Measurements from ENCODE around the gene PLXNC1.

Gene PLXNC1

DNA sequence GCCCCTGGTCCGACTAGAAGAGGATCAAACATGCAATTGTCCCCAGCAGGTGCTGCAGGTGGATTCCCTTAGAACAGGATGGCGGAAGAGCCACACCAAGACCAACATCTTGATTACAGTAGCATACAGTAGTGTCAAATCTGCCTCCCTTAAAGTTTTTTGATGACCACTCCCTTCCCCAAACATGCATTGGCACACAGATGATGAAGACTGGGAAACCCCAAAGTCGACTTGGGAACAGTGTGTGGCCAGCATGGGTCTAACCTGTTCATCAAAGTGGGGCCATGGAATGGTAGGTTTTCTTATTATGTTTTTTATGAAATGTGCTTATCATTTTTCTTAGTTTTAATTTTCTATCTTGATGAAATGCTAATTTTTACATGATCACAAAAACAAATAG lies 8.8 kb downstream of the PLXNC1 start:
- DNase-seq (ENCODE audit: low read depth), result no peak
- H3K4me3 ChIP-seq (ENCODE audit: low read length), result no peak overlapping the region
- TF ChIP-seq, protein P1, sequence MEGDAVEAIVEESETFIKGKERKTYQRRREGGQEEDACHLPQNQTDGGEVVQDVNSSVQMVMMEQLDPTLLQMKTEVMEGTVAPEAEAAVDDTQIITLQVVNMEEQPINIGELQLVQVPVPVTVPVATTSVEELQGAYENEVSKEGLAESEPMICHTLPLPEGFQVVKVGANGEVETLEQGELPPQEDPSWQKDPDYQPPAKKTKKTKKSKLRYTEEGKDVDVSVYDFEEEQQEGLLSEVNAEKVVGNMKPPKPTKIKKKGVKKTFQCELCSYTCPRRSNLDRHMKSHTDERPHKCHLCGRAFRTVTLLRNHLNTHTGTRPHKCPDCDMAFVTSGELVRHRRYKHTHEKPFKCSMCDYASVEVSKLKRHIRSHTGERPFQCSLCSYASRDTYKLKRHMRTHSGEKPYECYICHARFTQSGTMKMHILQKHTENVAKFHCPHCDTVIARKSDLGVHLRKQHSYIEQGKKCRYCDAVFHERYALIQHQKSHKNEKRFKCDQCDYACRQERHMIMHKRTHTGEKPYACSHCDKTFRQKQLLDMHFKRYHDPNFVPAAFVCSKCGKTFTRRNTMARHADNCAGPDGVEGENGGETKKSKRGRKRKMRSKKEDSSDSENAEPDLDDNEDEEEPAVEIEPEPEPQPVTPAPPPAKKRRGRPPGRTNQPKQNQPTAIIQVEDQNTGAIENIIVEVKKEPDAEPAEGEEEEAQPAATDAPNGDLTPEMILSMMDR (conservative IDR thresholded peaks at IDR 0.05; ENCODE audit: low read length), result no peak

DNA sequence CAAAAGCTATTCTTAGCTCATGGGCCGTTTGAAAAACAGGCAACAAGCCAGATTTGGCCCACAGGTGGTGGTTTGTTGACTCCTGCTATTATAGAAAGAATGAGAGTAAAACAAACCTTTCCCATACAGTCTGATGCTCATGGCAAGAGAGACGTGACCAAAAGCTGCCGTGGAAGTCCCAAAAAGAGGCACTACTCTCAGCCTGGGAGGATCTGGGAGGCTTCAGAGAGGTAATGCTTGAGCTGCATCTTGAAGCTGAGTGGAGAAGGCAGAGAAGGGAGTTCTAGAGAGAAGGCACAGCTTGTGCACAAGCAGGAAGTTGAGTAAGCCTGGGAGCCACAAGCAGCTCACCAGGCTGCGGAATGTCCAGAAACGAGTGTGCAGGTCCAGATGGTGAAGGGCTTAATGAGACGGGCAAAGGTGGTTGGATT lies 9.6 kb downstream of the PLXNC1 start:
- TF ChIP-seq, protein P1 (conservative IDR thresholded peaks at IDR 0.05; ENCODE audit: low read length), result no peak
- DNase-seq (ENCODE audit: low read depth), result no peak
- no peak overlapping the region for H3K4me3 ChIP-seq (ENCODE audit: low read length)

DNA sequence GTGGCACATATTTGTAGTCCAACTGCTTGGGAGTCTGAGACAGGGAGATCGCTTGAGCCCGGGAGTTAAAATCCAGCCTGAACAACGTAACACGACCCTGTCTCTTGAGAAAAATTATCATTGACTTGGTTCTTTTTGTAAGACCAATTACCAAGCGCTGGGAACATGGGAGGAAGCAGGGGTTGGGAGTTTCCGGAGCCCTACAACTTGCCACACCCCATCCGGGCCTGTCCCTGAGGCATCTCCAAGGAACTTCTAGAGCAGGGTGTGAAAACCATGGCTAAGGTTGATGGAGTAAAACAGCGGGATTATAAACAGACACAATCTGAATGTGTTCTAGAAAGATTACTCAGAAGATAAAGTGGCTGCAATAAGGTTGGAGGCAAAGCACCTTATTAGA lies 10.3 kb downstream of the PLXNC1 start:
- no peak for DNase-seq (ENCODE audit: low read depth)
- TF ChIP-seq, protein P1 (conservative IDR thresholded peaks at IDR 0.05; ENCODE audit: low read length), result no peak
- H3K4me3 ChIP-seq (ENCODE audit: low read length), result no peak overlapping the region

- DNase-seq (ENCODE audit: low read depth), result no peak
- H3K4me3 ChIP-seq (ENCODE audit: low read length), result no peak overlapping the region
- TF ChIP-seq, protein P1 (conservative IDR thresholded peaks at IDR 0.05; ENCODE audit: low read length), result no peak
Observed at GRCh38 chr12:94162108-94162507, 13.7 kb downstream of the PLXNC1 start.

- TF ChIP-seq, protein P1 (conservative IDR thresholded peaks at IDR 0.05; ENCODE audit: low read length), result no peak
Observed at GRCh38 chr12:94163850-94164249, 15.5 kb downstream of the PLXNC1 start.

GRCh38 chr12:94165138-94165537 lies 16.8 kb downstream of the PLXNC1 start:
- no peak overlapping the region for H3K4me3 ChIP-seq (ENCODE audit: low read length)
- TF ChIP-seq, protein P1 (conservative IDR thresholded peaks at IDR 0.05; ENCODE audit: low read length), result no peak
- DNase-seq (ENCODE audit: low read depth), result no peak

More at GRCh38 chr12:94163850-94164249, 15.5 kb downstream of the PLXNC1 start:
- DNase-seq (ENCODE audit: low read depth), result no peak
- no peak overlapping the region for H3K4me3 ChIP-seq (ENCODE audit: low read length)

- TF ChIP-seq, protein P1 (conservative IDR thresholded peaks at IDR 0.05; ENCODE audit: low read length), result no peak
- no peak overlapping the region for H3K4me3 ChIP-seq (ENCODE audit: low read length)
- DNase-seq (ENCODE audit: low read depth), result no peak
Observed at GRCh38 chr12:94165670-94166364, 17.4 kb downstream of the PLXNC1 start.

Measured in AG10803 (cell line).